Stimulated activated CD4-positive, alpha-beta T cell treated with anti-CD3 and anti-CD28 coated beads, Interleukin-15, amount 100 ng/mL, for 1 hour (primary cell): Measurements from ENCODE around the gene CACNA1G.

Source experiments
- DNase-seq, 2 donors: peaks; one replicate each; pipeline ENCODE4 v3.0.0-alpha.2; 2020; ENCODE audit warnings: low read depth in 1 of 2, low spot score in 1 of 2

CACNA1G gene

DNA sequence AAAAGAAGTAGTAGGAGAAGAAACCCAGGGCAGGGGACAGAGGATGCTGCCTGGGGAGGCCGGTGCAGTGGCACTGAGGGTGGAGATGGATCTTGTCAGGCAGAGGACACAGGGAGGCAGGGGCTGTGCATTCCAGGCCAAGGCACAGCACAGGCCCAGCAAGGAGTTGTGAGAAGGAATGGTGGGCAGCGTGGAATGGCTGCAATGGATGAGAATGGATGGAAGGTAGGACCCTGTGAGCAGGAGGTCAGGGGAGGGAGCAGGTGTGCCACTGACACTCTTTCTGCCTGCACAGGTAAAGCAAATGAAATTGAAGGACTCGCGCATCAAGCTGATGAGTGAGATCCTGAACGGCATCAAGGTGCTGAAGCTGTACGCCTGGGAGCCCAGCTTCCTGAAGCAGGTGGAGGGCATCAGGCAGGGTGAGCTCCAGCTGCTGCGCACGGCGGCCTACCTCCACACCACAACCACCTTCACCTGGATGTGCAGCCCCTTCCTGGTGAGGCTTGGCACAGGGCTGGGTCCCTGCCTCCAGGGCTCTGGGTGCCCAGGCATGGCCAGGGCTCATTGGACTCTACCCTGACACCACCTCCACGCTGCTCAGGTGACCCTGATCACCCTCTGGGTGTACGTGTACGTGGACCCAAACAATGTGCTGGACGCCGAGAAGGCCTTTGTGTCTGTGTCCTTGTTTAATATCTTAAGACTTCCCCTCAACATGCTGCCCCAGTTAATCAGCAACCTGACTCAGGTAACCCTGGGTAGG is 106.9 kb downstream of the CACNA1G start:
- DNase-seq: no peak

DNA sequence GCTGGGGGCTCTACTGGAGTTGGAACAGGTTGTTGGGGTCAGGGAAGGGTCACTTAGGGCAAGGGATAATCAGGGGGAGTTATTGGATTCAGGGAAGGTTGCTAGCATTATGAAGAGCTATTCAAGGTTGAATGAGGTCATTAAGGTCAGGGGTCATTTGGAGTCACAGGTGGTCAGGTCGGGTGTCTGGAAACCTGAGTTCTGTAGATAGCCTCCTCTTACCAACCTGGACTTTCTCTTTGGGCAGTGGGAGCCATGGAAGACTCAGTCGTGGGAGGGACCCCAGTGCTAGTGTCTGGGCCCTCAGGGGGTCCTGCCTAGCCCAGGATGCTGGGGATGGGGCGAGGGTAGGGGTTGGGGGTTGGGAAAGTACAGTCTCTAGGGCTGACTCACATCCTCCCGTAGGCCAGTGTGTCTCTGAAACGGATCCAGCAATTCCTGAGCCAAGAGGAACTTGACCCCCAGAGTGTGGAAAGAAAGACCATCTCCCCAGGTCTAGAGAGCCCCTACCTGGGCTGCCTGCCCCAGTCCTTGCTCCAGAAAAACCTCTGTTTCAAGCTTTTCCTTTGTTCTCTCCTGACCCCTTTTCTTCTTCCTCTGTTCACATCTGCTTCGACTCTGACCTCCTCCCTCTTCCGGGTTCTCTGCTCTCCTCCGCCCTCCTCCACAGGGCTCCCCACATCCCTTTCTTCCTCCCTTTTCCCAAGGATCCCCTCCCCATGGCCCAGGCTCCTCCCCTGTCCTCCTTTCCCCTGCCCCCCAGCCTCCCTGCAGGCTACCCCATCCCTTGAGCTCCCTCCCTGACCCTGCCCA is 107.7 kb downstream of the CACNA1G start:
- no peak for DNase-seq

DNA sequence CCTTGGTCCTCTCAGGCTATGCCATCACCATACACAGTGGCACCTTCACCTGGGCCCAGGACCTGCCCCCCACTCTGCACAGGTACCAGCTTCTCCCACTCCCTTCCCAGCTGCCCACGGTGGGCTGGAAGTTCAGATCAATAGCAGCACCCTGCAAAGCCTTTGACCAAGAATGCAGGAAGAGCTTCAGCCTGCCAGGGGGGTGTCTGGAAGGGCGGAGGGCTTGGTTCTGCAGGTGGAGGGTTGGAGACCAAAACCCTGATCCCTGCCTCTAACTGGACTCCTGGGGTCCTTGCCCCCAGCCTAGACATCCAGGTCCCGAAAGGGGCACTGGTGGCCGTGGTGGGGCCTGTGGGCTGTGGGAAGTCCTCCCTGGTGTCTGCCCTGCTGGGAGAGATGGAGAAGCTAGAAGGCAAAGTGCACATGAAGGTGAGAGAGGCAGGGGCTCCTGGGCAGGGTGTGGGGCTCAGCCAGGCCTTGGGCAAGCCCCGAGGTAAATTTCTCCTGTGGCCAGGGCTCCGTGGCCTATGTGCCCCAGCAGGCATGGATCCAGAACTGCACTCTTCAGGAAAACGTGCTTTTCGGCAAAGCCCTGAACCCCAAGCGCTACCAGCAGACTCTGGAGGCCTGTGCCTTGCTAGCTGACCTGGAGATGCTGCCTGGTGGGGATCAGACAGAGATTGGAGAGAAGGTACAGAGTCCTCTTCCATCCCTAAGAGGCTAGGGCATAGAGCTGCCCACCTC is 108.5 kb downstream of the CACNA1G start:
- no peak for DNase-seq

DNA sequence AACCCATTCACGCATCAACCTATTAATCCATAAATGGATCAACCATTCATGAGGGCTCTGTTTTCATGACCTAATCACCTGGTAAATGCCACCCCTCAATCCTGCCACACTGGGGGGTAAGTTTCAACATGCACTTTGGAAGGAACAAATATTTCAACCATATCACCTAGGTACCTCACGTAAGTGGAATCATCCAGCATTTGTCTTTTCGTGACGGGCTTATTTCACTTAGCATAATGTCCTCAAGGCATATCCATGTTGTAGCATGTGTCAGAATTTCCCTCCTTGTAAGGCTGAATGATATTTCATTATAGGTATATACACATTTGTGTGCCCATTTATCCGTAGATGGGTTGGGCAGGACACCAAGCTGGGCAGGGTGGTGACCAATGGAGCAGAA is 111.6 kb downstream of the CACNA1G start:
- DNase-seq: no peak

DNA sequence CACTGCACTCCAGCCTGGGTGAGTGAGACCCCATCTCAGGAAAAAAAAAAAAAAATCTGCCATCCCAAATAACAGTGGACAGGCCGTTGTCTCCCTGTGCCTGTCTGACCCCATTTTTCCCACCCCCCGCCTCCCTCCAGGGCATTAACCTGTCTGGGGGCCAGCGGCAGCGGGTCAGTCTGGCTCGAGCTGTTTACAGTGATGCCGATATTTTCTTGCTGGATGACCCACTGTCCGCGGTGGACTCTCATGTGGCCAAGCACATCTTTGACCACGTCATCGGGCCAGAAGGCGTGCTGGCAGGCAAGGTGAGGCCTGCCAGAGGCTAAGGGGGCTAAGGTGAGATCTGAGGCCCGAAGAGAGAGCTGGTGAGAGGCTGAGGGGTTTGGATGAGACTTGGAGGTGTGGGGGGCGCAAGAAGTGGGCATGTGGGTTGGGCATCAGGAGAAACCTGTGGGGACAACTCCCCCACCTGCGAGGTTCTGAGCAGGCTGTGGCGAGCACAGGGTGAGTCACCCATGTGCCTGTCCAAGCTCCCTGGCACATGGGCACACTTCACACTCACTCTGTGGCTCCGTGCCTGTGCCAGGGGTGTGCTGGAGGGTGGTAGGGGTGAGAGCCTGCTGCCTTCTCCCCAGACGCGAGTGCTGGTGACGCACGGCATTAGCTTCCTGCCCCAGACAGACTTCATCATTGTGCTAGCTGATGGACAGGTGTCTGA is 112.5 kb downstream of the CACNA1G start:
- no peak for DNase-seq

DNA sequence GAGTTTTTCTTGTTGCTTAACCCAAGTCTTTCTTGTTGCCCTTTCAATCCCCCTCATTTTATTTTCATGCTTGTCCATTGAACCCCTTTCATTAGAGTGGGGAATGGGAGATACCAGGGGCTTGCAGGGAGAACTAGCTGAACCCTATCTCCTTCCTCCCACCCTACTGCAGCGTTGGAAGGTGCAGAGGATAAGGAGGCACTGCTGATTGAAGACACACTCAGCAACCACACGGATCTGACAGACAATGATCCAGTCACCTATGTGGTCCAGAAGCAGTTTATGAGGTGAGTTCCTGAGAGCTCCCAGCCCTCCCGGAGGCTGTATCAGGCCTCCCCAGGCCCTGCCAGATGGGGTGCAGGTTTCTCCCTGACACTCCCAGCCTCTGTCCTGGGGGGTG is 114.7 kb downstream of the CACNA1G start:
- DNase-seq: no peak

DNA sequence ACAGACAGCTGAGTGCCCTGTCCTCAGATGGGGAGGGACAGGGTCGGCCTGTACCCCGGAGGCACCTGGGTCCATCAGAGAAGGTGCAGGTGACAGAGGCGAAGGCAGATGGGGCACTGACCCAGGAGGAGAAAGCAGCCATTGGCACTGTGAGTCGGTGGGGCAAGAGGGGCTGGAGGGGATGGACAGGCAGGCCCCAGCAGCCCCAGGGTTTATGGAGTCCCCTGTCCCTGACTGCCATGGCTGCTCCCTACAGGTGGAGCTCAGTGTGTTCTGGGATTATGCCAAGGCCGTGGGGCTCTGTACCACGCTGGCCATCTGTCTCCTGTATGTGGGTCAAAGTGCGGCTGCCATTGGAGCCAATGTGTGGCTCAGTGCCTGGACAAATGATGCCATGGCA is 115.1 kb downstream of the CACNA1G start:
- no peak for DNase-seq

DNA sequence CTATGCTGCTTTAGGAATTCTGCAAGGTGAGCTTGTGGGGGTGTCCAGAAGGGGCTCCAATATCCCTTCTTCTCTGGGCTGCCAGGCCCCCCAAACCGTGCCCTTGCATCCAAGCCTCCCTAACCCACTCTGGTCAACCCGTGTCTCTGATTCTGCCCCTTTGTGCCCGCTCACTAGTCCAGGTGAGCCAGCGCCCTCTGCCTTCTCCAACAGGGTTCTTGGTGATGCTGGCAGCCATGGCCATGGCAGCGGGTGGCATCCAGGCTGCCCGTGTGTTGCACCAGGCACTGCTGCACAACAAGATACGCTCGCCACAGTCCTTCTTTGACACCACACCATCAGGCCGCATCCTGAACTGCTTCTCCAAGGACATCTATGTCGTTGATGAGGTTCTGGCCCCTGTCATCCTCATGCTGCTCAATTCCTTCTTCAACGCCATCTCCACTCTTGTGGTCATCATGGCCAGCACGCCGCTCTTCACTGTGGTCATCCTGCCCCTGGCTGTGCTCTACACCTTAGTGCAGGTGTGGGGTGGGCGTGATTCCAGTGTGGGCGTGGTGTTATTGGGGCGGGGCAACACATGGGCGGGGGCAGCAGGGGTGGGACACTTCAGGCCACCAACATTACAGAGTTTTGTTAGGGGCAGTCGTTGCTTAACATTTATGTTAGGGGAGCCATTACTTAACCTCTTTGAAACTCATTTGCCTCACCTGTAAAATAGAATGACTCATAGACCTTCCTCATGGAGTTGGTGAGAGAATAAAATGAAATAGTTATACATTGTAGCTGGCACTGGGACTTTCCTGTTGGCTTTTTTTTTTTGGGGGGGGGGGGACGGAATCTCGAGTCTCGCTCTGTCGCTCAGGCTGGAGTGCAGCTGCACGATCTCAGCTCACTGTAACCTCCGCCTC is 115.8 kb downstream of the CACNA1G start:
- no peak for DNase-seq
